Fibroblast of lung (primary cell): Measurements from ENCODE around the gene TBX19. TPM values are rescaled to one million over a fixed set of nuclear protein-coding genes. Genes with fewer than 3 reads are reported as not detected.

Experiments used
- DNase-seq, 2 donors: peaks; one replicate each; pipeline versions ENCODE4 v3.0.0 to v3.0.0-alpha.2; 2010; ENCODE audit warnings: low read depth in 2 of 2
- H2AFZ ChIP-seq: 2 replicates; pipeline ENCODE4 v1.5.1; 2012; ENCODE audit warnings: low read length, control low read depth, inconsistent platforms
- H3K27ac ChIP-seq: 2 replicates; pipeline ENCODE4 v1.5.1; 2011; ENCODE audit warnings: low read length, control low read depth; ENCODE audit not compliant: insufficient read depth
- H3K27me3 ChIP-seq: 2 replicates; pipeline ENCODE4 v1.5.1; 2011; ENCODE audit warnings: mild to moderate bottlenecking, low read length; ENCODE audit not compliant: control insufficient read depth, insufficient read depth
- H3K36me3 ChIP-seq: 2 replicates; pipeline ENCODE4 v1.5.1; 2011; ENCODE audit warnings: low read length; ENCODE audit not compliant: control insufficient read depth, insufficient read depth
- H3K4me1 ChIP-seq: 2 replicates; pipeline ENCODE4 v1.5.1; 2011; ENCODE audit warnings: low read length; ENCODE audit not compliant: control insufficient read depth, insufficient read depth; ENCODE audit errors: extremely low read depth
- H3K4me2 ChIP-seq: 2 replicates; pipeline ENCODE4 v1.5.1; 2011; ENCODE audit warnings: low read length, control low read depth; ENCODE audit not compliant: insufficient read depth; ENCODE audit errors: extremely low read depth
- H3K4me3 ChIP-seq, 4 experiments: fragments of 200-600 bp in 1 of 4; sonication (generic) in 1 of 4; replicated peaks in 1 of 4; 2 replicates each; pipeline ENCODE4 v1.5.1; 2011 to 2016; ENCODE audit warnings: low read length in 4 of 4, low read depth in 3 of 4, mild to moderate bottlenecking in 3 of 4, control low read depth in 2 of 4, inconsistent platforms in 1 of 4, mixed read lengths in 1 of 4; ENCODE audit not compliant: insufficient read depth in 1 of 4; ENCODE audit errors: control extremely low read depth in 1 of 4
- H3K79me2 ChIP-seq: 2 replicates; pipeline ENCODE4 v1.5.1; 2012; ENCODE audit warnings: mild to moderate bottlenecking, low read length, inconsistent platforms; ENCODE audit not compliant: control insufficient read depth, insufficient read depth
- H3K9ac ChIP-seq: 2 replicates; pipeline ENCODE4 v1.5.1; 2011; ENCODE audit warnings: mild to moderate bottlenecking, low read length, control low read depth; ENCODE audit not compliant: insufficient read depth
- H3K9me3 ChIP-seq: 2 replicates; pipeline ENCODE4 v1.5.1; 2012; ENCODE audit warnings: low read depth, low read length; ENCODE audit not compliant: control insufficient read depth, insufficient read depth
- H4K20me1 ChIP-seq: 2 replicates; pipeline ENCODE4 v1.5.1; 2011; ENCODE audit warnings: low read length; ENCODE audit not compliant: control insufficient read depth, insufficient read depth; ENCODE audit errors: extremely low read depth
- CTCF ChIP-seq, 2 donors: IDR thresholded peaks in 1 of 2; conservative IDR thresholded peaks in 1 of 2; 1 replicate in 1 of 2; 2 replicates in 1 of 2; pipeline ENCODE4 v1.5.1; 2011 to 2012; ENCODE audit warnings: low read length in 2 of 2, control low read depth in 1 of 2, inconsistent platforms in 1 of 2, low read depth in 1 of 2, mild to moderate bottlenecking in 1 of 2
- EZH2 ChIP-seq: IDR thresholded peaks from 2 replicates; pipeline ENCODE4 v1.5.1; 2012; ENCODE audit warnings: low read length, control low read depth, mild to moderate bottlenecking; ENCODE audit errors: missing control alignments
- polyA minus RNA-seq: library from RNA; depleted of rRNA, polyadenylated mRNA; stranded (reverse); fragments of >200 nt; gene quantifications from 2 replicates; pipeline ENCODE4 v1.2.3, GENCODE V29; 2011; ENCODE audit warnings: low replicate concordance
- polyA plus RNA-seq, 2 donors: library from polyadenylated mRNA; depleted of rRNA in 1 of 2; stranded (reverse) in 1 of 2; unstranded in 1 of 2; fragments of >200 nt; gene quantifications; 2 replicates each; pipeline ENCODE4 v1.2.1, GENCODE V29; 2011 to 2012; ENCODE audit warnings: missing spikeins in 1 of 2
- total RNA-seq: library from RNA; depleted of rRNA; stranded (reverse); fragments of >200 nt; gene quantifications from 2 replicates; pipeline ENCODE4 v1.2.1, GENCODE V29; 2014

TBX19 gene
- total RNA-seq = 0.26 and 1.2 TPM in 2 replicates
- polyA plus RNA-seq = 0.47 and 0.94 TPM in 2 replicates
- 0.28 and 0.33 TPM in 2 replicates for polyA plus RNA-seq (2012)
- 0.27 TPM in 1 of 2 replicates, not detected in the other for polyA minus RNA-seq

GRCh38 chr1:168280296-168280927, at the start of gene TBX19:
TBX19 (plus strand) TSS chr1:168280877; CDS start chr1:168281091, 214 bp downstream.
- H3K9ac ChIP-seq = no peak within 1 kb of the TSS
- no peaks in the 10 kb centered on the region for H3K27me3 ChIP-seq
- no peak within 1 kb of the TSS for H2AFZ ChIP-seq
- H3K36me3 ChIP-seq = no peaks in the 10 kb centered on the region
- H3K9me3 ChIP-seq = no peaks in the 10 kb centered on the region
- no peak for TF ChIP-seq EZH2
- no peak for TF ChIP-seq CTCF (conservative IDR thresholded peaks at IDR 0.05 in 1 of 2, IDR thresholded peaks at IDR 0.05 in 1 of 2; ENCODE audit: low read depth in 1 of 2, low read length in 2 of 2)
- no peak within 1 kb of the TSS for H3K27ac ChIP-seq
- H3K4me2 ChIP-seq = no peak within 1 kb of the TSS
- no peak within 1 kb of the TSS for H3K4me3 ChIP-seq
- no peaks in the 10 kb centered on the region for H4K20me1 ChIP-seq
- no peak for DNase-seq
- no peaks in the 10 kb centered on the region for H3K79me2 ChIP-seq
- H3K4me1 ChIP-seq = no peaks in the 10 kb centered on the region

- Histone ChIP-seq H3K4me3 (no peak overlapping the region), H3K27ac (no peak overlapping the region), H3K9me3 (no peaks in the 10 kb centered on the region), H3K4me2 (no peak overlapping the region), H3K27me3 (no peaks in the 10 kb centered on the region), H3K36me3 (peaks cover 8% of the 10 kb centered on the region), H3K9ac (no peak overlapping the region), H4K20me1 (no peaks in the 10 kb centered on the region), H3K4me1 (no peaks in the 10 kb centered on the region), H2AFZ (no peak overlapping the region), H3K79me2 (peaks cover 9% of the 10 kb centered on the region)
- peak; percentile 36 to 37 for DNase-seq
- TF ChIP-seq EZH2 (no peak), CTCF (conservative IDR thresholded peaks at IDR 0.05 in 1 of 2, IDR thresholded peaks at IDR 0.05 in 1 of 2; ENCODE audit: low read depth in 1 of 2, low read length in 2 of 2) (peak; percentile 51 to 74)
Measured at GRCh38 chr1:168234846-168235547, 45.7 kb upstream of the TBX19 start.

GRCh38 chr1:168235548-168235885, 45.2 kb upstream of the TBX19 start:
- DNase-seq = peak in 1 of 2 donors; percentile 28
- H3K36me3 ChIP-seq = peaks cover 8% of the 10 kb centered on the region
- TF ChIP-seq CTCF (conservative IDR thresholded peaks at IDR 0.05 in 1 of 2, IDR thresholded peaks at IDR 0.05 in 1 of 2; ENCODE audit: low read depth in 1 of 2, low read length in 2 of 2) = no peak

More at GRCh38 chr1:168235548-168235885, 45.2 kb upstream of the TBX19 start:
- no peaks in the 10 kb centered on the region for H3K27me3 ChIP-seq
- no peak overlapping the region for H3K27ac ChIP-seq
- peaks cover 6% of the 10 kb centered on the region for H3K79me2 ChIP-seq
- no peak overlapping the region for H3K9ac ChIP-seq
- no peak overlapping the region for H3K4me3 ChIP-seq
- no peaks in the 10 kb centered on the region for H3K9me3 ChIP-seq
- H3K4me1 ChIP-seq = no peaks in the 10 kb centered on the region
- no peak overlapping the region for H2AFZ ChIP-seq
- H3K4me2 ChIP-seq = no peak overlapping the region
- no peaks in the 10 kb centered on the region for H4K20me1 ChIP-seq
